GM10266 (cell line): ENCODE measurements around the gene SLC13A3.
A peak's percentile ranks its signal among the peaks of the same experiment; 100 is the strongest.

ENCODE experiments used
- DNase-seq: peaks from one replicate; pipeline ENCODE4 v3.0.0; 2012; ENCODE audit errors: extremely low spot score
- CTCF ChIP-seq: IDR thresholded peaks from 2 replicates; pipeline ENCODE4 v1.5.1; 2012; ENCODE audit warnings: mild to moderate bottlenecking, low read depth; ENCODE audit not compliant: control insufficient read depth, insufficient read depth; ENCODE audit errors: missing control alignments

Gene SLC13A3

GRCh38 chr20:46544576-46544975, 106.7 kb downstream of the SLC13A3 start:
- no peak for DNase-seq

GRCh38 chr20:46543959-46544358, 107.3 kb downstream of the SLC13A3 start:
- no peak for DNase-seq
- TF ChIP-seq CTCF = no peak

More at GRCh38 chr20:46544576-46544975, 106.7 kb downstream of the SLC13A3 start:
- peak; percentile 41 for TF ChIP-seq CTCF

- DNase-seq = no peak
- no peak for TF ChIP-seq CTCF
These were observed 108.2 kb downstream of the SLC13A3 start for GRCh38 chr20:46543033-46543432.

GRCh38 chr20:46541229-46541935, 109.9 kb downstream of the SLC13A3 start:
- no peak for TF ChIP-seq CTCF
- no peak for DNase-seq

- TF ChIP-seq CTCF = no peak
- no peak for DNase-seq
These were observed 112.1 kb downstream of the SLC13A3 start for GRCh38 chr20:46539113-46539512.

GRCh38 chr20:46530640-46531039, 120.6 kb downstream of the SLC13A3 start:
- no peak for DNase-seq
- no peak for TF ChIP-seq CTCF

- DNase-seq = no peak
- no peak for TF ChIP-seq CTCF
These were observed 127.4 kb downstream of the SLC13A3 start for GRCh38 chr20:46523696-46524328.
